ENCODE results near the gene CHST15.

- TF ChIP-seq CTCF (IDR thresholded peaks at IDR 0.05), result no peak
- TF ChIP-seq POLR2A (IDR thresholded peaks at IDR 0.05), result no peak
Observed at GRCh38 chr10:124030492-124031110, 62.8 kb downstream of the CHST15 start.
